ENCODE results near the gene BTD. TPM values are rescaled to one million over a fixed set of nuclear protein-coding genes. Genes with fewer than 3 reads are reported as not detected.
A peak's percentile ranks its signal among the peaks of the same experiment; 100 is the strongest.

Gene BTD, protein sequence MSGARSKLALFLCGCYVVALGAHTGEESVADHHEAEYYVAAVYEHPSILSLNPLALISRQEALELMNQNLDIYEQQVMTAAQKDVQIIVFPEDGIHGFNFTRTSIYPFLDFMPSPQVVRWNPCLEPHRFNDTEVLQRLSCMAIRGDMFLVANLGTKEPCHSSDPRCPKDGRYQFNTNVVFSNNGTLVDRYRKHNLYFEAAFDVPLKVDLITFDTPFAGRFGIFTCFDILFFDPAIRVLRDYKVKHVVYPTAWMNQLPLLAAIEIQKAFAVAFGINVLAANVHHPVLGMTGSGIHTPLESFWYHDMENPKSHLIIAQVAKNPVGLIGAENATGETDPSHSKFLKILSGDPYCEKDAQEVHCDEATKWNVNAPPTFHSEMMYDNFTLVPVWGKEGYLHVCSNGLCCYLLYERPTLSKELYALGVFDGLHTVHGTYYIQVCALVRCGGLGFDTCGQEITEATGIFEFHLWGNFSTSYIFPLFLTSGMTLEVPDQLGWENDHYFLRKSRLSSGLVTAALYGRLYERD
- 10 to 100 TPM; 17.0 to 49.4 (median 41.6) TPM for total RNA-seq

DNA sequence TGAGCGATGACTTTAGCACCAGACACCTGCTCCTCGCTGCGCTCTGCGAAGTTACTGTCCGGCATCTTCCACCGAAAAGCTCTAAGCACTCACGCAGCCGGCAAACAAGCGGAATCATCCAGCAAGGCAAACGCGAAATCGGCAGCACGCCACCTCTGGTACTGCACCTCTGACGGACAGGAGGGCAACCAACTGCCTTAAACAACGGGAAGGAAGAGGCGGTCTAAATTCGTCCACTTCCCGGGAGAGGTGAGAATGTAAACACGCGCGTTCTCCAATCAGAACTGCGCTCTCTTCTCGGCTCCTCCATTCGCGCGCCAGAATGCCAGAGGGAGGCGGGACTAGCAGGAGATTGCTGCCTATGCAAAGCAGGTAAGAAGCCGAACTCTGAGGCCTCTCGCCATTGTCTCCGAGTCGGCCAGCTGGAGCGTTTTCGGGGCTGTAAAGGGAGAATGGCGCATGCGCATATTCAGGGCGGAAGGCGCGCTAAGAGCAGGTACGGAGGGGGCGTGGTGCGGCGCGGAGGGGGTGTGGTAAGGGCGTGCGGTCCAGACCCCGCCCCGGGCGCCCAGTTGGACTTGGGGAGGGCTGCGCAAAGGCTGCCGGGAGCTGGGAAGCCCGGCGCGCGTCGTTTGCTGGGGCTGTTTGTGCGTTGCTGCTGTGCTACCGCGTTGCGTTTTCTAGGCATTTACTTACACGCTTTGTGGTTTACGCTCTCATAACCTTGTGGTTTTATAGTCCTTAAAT, at the start of gene BTD, which contains the start of gene HACL1:
Gene BTD, plus strand, starts transcription at position 347 of the 747 bp plus-strand sequence. CDS start 33,695 bp downstream, outside the sequence.
Gene HACL1, minus strand, starts transcription at position 171 of the 747 bp plus-strand sequence. Its CDS starts 106 bp downstream, at position 65.
- ATAC-seq (ENCODE audit: low FRiP score) (peak; percentile 98), DNase-seq (ENCODE audit: low spot score) (peak; percentile 90)
- TF ChIP-seq, protein P1, sequence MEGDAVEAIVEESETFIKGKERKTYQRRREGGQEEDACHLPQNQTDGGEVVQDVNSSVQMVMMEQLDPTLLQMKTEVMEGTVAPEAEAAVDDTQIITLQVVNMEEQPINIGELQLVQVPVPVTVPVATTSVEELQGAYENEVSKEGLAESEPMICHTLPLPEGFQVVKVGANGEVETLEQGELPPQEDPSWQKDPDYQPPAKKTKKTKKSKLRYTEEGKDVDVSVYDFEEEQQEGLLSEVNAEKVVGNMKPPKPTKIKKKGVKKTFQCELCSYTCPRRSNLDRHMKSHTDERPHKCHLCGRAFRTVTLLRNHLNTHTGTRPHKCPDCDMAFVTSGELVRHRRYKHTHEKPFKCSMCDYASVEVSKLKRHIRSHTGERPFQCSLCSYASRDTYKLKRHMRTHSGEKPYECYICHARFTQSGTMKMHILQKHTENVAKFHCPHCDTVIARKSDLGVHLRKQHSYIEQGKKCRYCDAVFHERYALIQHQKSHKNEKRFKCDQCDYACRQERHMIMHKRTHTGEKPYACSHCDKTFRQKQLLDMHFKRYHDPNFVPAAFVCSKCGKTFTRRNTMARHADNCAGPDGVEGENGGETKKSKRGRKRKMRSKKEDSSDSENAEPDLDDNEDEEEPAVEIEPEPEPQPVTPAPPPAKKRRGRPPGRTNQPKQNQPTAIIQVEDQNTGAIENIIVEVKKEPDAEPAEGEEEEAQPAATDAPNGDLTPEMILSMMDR (IDR thresholded peaks at IDR 0.05), result no peak

DNA sequence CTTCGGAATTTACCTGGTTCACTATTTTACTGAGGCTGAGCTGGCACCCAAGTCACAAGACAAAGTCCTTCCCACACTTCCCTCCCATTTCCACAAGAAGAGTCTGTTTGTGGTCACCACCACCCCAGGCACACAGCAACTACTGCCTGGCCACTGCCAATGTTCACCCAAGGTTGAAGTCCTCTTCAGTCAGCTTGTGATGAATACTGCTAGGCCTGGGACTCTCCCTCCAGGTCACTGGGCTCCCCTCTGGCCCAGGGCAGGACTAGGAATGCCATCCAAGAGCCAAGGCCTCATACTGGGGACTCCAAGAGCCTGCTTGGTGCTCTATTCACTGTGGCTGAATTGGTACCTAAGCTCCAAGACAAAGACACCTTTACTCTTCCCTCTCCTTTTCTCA, 49.6 kb upstream of the BTD start:
- TF ChIP-seq, protein P1 (IDR thresholded peaks at IDR 0.05), result no peak
- ATAC-seq (ENCODE audit: low FRiP score), result no peak

DNA sequence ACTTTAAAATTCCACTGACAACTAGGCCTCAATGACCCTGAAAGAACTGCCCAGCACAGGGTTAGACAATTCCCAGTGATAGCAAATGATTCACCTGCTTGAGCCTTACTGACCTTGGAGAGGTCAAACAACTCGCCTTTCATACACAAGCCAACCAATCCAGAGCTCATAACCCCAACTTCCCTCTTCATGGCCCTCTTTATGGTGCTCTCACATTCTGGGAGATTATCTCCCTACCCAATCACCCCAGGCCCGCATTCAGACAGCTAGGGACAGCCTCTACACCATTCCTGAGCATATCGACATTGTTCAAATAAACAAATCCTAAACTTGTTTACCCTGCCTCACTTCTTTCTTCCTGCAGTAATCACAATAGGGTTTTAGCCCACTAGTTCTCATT, 47.8 kb upstream of the BTD start:
- ATAC-seq (ENCODE audit: low FRiP score) (no peak), DNase-seq (ENCODE audit: low spot score) (no peak)
- TF ChIP-seq, protein P1 (IDR thresholded peaks at IDR 0.05), result no peak

More for the DNA sequence above, 49.6 kb upstream of the BTD start:
- no peak for DNase-seq (ENCODE audit: low spot score)

DNA sequence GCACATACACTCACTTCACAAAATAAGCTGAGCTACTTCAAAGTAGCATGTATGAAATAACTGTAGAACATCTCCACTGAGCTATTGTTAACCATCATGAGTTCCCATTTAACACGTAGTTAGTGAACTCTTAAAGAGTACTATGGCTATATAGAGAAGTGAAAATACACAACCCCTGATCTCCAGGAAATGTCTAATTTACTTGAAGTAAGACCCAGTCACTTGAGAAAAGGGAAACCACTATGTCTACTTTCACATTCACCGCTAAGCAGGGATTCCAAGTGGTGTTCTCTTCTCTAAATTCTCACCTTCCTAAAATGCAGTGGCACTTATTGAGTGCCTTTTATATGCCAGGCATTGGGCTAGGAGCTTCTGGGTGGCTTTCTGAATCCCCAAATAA, 45.0 kb upstream of the BTD start:
- ATAC-seq (ENCODE audit: low FRiP score) (no peak), DNase-seq (ENCODE audit: low spot score) (no peak)
- TF ChIP-seq, protein P1 (IDR thresholded peaks at IDR 0.05), result no peak

DNA sequence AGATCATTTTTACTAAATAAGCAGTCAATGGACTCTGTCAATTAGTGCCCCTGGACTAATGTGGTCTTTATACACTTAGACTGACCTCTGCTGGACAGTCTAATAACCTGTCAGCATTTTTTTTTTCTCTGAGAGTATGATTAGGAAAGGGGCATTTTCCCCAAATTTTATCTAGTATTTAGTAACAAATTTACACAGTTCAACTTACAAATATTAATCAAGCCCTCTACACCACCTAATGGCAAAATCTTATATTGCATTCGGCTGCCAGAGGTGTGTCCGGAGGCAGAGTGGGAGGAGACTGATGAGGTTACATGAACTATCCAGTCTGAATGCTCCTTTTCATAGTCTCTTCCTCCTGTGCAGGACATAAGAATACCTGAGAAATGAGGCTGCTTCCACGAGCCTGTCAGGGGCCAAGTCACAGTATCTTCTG, 44.0 kb upstream of the BTD start:
- ATAC-seq (ENCODE audit: low FRiP score) (peak; percentile 97), DNase-seq (ENCODE audit: low spot score) (no peak)
- TF ChIP-seq, protein P1 (IDR thresholded peaks at IDR 0.05), result peak in 1 of 3 donors; percentile 32

DNA sequence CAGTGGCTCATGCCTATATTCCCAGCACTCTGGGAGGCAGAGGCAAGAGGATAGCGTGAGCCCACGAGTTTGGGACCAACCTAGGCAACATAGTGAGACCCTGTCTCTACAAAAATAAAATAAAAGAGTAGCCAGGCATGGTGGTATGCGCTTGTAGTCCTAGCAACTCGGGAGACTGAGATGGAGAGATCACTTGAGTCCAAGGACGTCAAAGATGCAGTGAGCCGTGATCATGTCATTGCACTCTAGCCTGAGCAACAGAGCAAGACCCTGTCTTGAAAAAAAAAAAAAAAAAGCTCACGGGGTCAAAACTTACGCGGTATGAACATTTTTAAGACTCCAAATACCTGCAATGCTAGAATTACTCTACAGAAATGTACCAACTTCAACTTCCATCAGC, 43.0 kb upstream of the BTD start:
- TF ChIP-seq, protein P1 (IDR thresholded peaks at IDR 0.05), result no peak
- ATAC-seq (ENCODE audit: low FRiP score), result no peak
- no peak for DNase-seq (ENCODE audit: low spot score)
